Smooth muscle cell (in vitro differentiated cells): ENCODE data around the gene FAM53B. TPM values are rescaled to one million over a fixed set of nuclear protein-coding genes. Genes with fewer than 3 reads are reported as not detected.

Experiments
- DNase-seq: peaks from one replicate; lab custom pipeline; 2025; ENCODE audit not compliant: unreplicated experiment; lab: John Stamatoyannopoulos, UW
- H2AFZ ChIP-seq: fragments of 200-600 bp; sonication (generic); 2 replicates; pipeline ENCODE4 v1.6.0; 2016; ENCODE audit warnings: antibody characterized with exemption, low read depth, mild to moderate bottlenecking
- H3F3A ChIP-seq: fragments of 200-600 bp; sonication (generic); 2 replicates; pipeline ENCODE4 v1.6.0; 2017; ENCODE audit warnings: antibody characterized with exemption, low read depth
- H3K27ac ChIP-seq: fragments of 200-600 bp; sonication (generic); 2 replicates; pipeline ENCODE4 v1.5.1; 2016; ENCODE audit warnings: low read depth, mild to moderate bottlenecking
- H3K27me3 ChIP-seq: fragments of 200-600 bp; sonication (generic); 2 replicates; pipeline ENCODE4 v1.6.1; 2016; ENCODE audit warnings: low read depth, mild to moderate bottlenecking
- H3K36me3 ChIP-seq: fragments of 200-600 bp; sonication (generic); 2 replicates; pipeline ENCODE4 v1.5.1; 2016; ENCODE audit warnings: low read depth
- H3K4me1 ChIP-seq: fragments of 200-600 bp; sonication (generic); 2 replicates; pipeline ENCODE4 v1.5.1; 2016; ENCODE audit warnings: low read depth
- H3K4me2 ChIP-seq: fragments of 200-600 bp; sonication (generic); 2 replicates; pipeline ENCODE4 v1.6.0; 2016; ENCODE audit warnings: mild to moderate bottlenecking
- H3K4me3 ChIP-seq: fragments of 200-600 bp; sonication (generic); 2 replicates; pipeline ENCODE4 v1.5.1; 2016; ENCODE audit warnings: mild to moderate bottlenecking
- H3K79me2 ChIP-seq: fragments of 200-600 bp; sonication (generic); 2 replicates; pipeline ENCODE4 v1.6.0; 2016; ENCODE audit warnings: low read depth, mild to moderate bottlenecking
- H3K9ac ChIP-seq: fragments of 200-600 bp; sonication (generic); 2 replicates; pipeline ENCODE4 v1.6.0; 2016; ENCODE audit warnings: low read depth
- H3K9me3 ChIP-seq: fragments of 200-600 bp; sonication (generic); replicated peaks from 2 replicates; pipeline ENCODE4 v1.5.1; 2016; ENCODE audit warnings: low read depth
- H4K20me1 ChIP-seq: fragments of 200-600 bp; sonication (generic); 2 replicates; pipeline ENCODE4 v1.6.0; 2016; ENCODE audit warnings: low read depth
- WGBS: methylation state at CpG from one replicate; pipeline ENCODE4 v1.1.7; 2016; ENCODE audit warnings: low lambda C conversion rate; 5-methylcytosine and 5-hydroxymethylcytosine counted together
- polyA plus RNA-seq: library from polyadenylated mRNA; unstranded; fragments of >200 nt; fragmentation: Nextera tagmentation; extraction: Ambion mirVana; gene quantifications from 2 replicates; pipeline ENCODE4 v1.2.1, GENCODE V29; 2016
- total RNA-seq: library from RNA; depleted of rRNA; stranded (reverse); fragments of >200 nt; gene quantifications from 2 replicates; pipeline ENCODE4 v1.2.3, GENCODE V29; 2014
- TF ChIP-seq, protein P1 (sequence below): fragments of 200-600 bp; sonication (generic); IDR thresholded peaks from 2 replicates; pipeline ENCODE4 v1.5.1; 2017; ENCODE audit warnings: borderline replicate concordance, mild to moderate bottlenecking, antibody characterized with exemption; ENCODE audit not compliant: insufficient read depth, poor library complexity, severe bottlenecking

FAM53B gene
- total and polyA plus RNA-seq, 2 experiments from 2014 or later = 5.5 to 6.2 TPM

GRCh38 chr10:124728830-124729661 is 15.1 kb downstream of the FAM53B start:
- Histone ChIP-seq H3K79me2 (peaks cover 5% of the 10 kb centered on the region), H3K4me2 (no peak overlapping the region), H3K27me3 (no peaks in the 10 kb centered on the region), H4K20me1 (peaks cover 72% of the 10 kb centered on the region), H3K36me3 (no peaks in the 10 kb centered on the region), H3K4me3 (no peak overlapping the region), H2AFZ (no peak overlapping the region), H3K4me1 (peaks cover 3% of the 10 kb centered on the region), H3K9me3 (no peaks in the 10 kb centered on the region), H3K9ac (no peak overlapping the region), H3F3A (peaks cover 3% of the 10 kb centered on the region), H3K27ac (no peak overlapping the region)
- DNase-seq = no peak
- 78% methylated on average over 8 of the region's 8 CpGs for WGBS
- TF ChIP-seq, protein P1, sequence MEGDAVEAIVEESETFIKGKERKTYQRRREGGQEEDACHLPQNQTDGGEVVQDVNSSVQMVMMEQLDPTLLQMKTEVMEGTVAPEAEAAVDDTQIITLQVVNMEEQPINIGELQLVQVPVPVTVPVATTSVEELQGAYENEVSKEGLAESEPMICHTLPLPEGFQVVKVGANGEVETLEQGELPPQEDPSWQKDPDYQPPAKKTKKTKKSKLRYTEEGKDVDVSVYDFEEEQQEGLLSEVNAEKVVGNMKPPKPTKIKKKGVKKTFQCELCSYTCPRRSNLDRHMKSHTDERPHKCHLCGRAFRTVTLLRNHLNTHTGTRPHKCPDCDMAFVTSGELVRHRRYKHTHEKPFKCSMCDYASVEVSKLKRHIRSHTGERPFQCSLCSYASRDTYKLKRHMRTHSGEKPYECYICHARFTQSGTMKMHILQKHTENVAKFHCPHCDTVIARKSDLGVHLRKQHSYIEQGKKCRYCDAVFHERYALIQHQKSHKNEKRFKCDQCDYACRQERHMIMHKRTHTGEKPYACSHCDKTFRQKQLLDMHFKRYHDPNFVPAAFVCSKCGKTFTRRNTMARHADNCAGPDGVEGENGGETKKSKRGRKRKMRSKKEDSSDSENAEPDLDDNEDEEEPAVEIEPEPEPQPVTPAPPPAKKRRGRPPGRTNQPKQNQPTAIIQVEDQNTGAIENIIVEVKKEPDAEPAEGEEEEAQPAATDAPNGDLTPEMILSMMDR = no peak

GRCh38 chr10:124728071-124728829 is 15.9 kb downstream of the FAM53B start:
- Histone ChIP-seq H4K20me1 (peaks cover 72% of the 10 kb centered on the region), H3K4me2 (no peak overlapping the region), H3F3A (peaks cover 3% of the 10 kb centered on the region), H3K27me3 (no peaks in the 10 kb centered on the region), H3K36me3 (no peaks in the 10 kb centered on the region), H3K9me3 (no peaks in the 10 kb centered on the region), H3K9ac (no peak overlapping the region), H3K4me3 (no peak overlapping the region), H2AFZ (no peak overlapping the region), H3K79me2 (no peaks in the 10 kb centered on the region), H3K4me1 (peaks cover under 1% of the 10 kb centered on the region), H3K27ac (no peak overlapping the region)
- DNase-seq = no peak
- WGBS = 68% methylated on average over 14 of the region's 14 CpGs
- TF ChIP-seq, protein P1 = no peak

- 90% methylated on average over 6 of the region's 6 CpGs for WGBS
- no peak overlapping the region for H3K27ac ChIP-seq
- no peaks in the 10 kb centered on the region for H3K9me3 ChIP-seq
- no peak overlapping the region for H3K4me2 ChIP-seq
- no peak overlapping the region for H3K9ac ChIP-seq
- no peaks in the 10 kb centered on the region for H3K4me1 ChIP-seq
- H3K27me3 ChIP-seq = no peaks in the 10 kb centered on the region
- no peak overlapping the region for H2AFZ ChIP-seq
- H3K4me3 ChIP-seq = no peak overlapping the region
- H3K79me2 ChIP-seq = no peaks in the 10 kb centered on the region
- H4K20me1 ChIP-seq = peaks cover 71% of the 10 kb centered on the region
- peaks cover 3% of the 10 kb centered on the region for H3F3A ChIP-seq
- TF ChIP-seq, protein P1 = no peak
- no peaks in the 10 kb centered on the region for H3K36me3 ChIP-seq
- no peak for DNase-seq
Observed at GRCh38 chr10:124727361-124727960, 16.7 kb downstream of the FAM53B start.
